ENCODE data around the gene CNTLN. TPM values are rescaled to one million over a fixed set of nuclear protein-coding genes. Genes with fewer than 3 reads are reported as not detected.
"Not testable (repeated sequence)": the region's sequence is repeated elsewhere in the genome, so short reads cannot be mapped to it uniquely, and the experiment has no call there.

Gene CNTLN
- total and polyA plus RNA-seq, 2 experiments from 2014 or later = 17.7 to 21.8 TPM

GRCh38 chr9:17268531-17269188 lies 133.8 kb downstream of the CNTLN start:
- DNase-seq (ENCODE audit: low spot score) = peak; percentile 64
- H3K27ac Mint-ChIP-seq = peak overlapping the region; percentile 87
- H3K4me3 ChIP-seq = peak overlapping the region; percentile 41; the same call in 1 of the 2 replicates

GRCh38 chr9:17269799-17270198 lies 135.0 kb downstream of the CNTLN start:
- no peak overlapping the region for H3K4me3 ChIP-seq
- H3K4me1 Mint-ChIP-seq = peaks cover 17% of the 10 kb centered on the region
- H3F3A ChIP-seq (replicated peaks; ENCODE audit: low read depth) = no peaks in the 10 kb centered on the region
- H3K9me3 Mint-ChIP-seq = peaks cover 4% of the 10 kb centered on the region; the same call in 1 of the 3 replicates
- H3K36me3 ChIP-seq (ENCODE audit: insufficient read depth) = no peaks in the 10 kb centered on the region
- H3K9me2 ChIP-seq (ENCODE audit: insufficient read depth) = no peaks in the 10 kb centered on the region
- peaks cover 4% of the 10 kb centered on the region; the same call in 1 of the 3 replicates for H3K36me3 Mint-ChIP-seq (ENCODE audit: low read depth)
- H3K79me2 ChIP-seq (replicated peaks; ENCODE audit: insufficient read depth) = peaks cover 14% of the 10 kb centered on the region
- no peak overlapping the region for H3K27ac ChIP-seq (ENCODE audit: low read depth)
- ATAC-seq (no peak), DNase-seq (ENCODE audit: low spot score) (no peak)
- H3K4me1 ChIP-seq (ENCODE audit: insufficient read depth) = peaks cover 8% of the 10 kb centered on the region; the same call in 1 of the 2 replicates
- H3K4me3 Mint-ChIP-seq = no peak overlapping the region
- TF ChIP-seq NANOG (IDR thresholded peaks at IDR 0.05; ENCODE audit: borderline replicate concordance) (no peak), JUNB (IDR thresholded peaks at IDR 0.05; ENCODE audit: unreplicated experiment) (no peak), ZNF331 (CRISPR knock-in tag; IDR thresholded peaks at IDR 0.05; ENCODE audit: low read depth) (no peak), ZNF114 (CRISPR knock-in tag; IDR thresholded peaks at IDR 0.05) (no peak)
- no peak overlapping the region for H3K27ac Mint-ChIP-seq
- no peaks in the 10 kb centered on the region for H4K20me1 ChIP-seq (replicated peaks; ENCODE audit: insufficient read depth)
- no peak overlapping the region for H3K4me2 ChIP-seq
- H3K27me3 ChIP-seq (ENCODE audit: insufficient read depth) = no peaks in the 10 kb centered on the region
- H2AFZ ChIP-seq = no peak overlapping the region
- peaks cover 4% of the 10 kb centered on the region for H3K27me3 Mint-ChIP-seq (ENCODE audit: insufficient read depth, low read depth, poor library complexity)

More at GRCh38 chr9:17268531-17269188, 133.8 kb downstream of the CNTLN start:
- not testable (repeated sequence) for ATAC-seq; H4K20me1 ChIP-seq (replicated peaks; ENCODE audit: insufficient read depth); H3K36me3 Mint-ChIP-seq (ENCODE audit: low read depth); H3K4me3 Mint-ChIP-seq; H3F3A ChIP-seq (replicated peaks; ENCODE audit: low read depth); H3K36me3 ChIP-seq (ENCODE audit: insufficient read depth); H2AFZ ChIP-seq; H3K27me3 ChIP-seq (ENCODE audit: insufficient read depth); H3K4me1 ChIP-seq (ENCODE audit: insufficient read depth); H3K27me3 Mint-ChIP-seq (ENCODE audit: insufficient read depth, low read depth, poor library complexity); H3K9me3 Mint-ChIP-seq; H3K9me2 ChIP-seq (ENCODE audit: insufficient read depth)
- Histone ChIP-seq H3K27ac (ENCODE audit: low read depth) (peak overlapping the region; percentile 78; the same call in 1 of the 2 replicates), H3K4me2 (peak overlapping the region; percentile 59), H3K79me2 (replicated peaks; ENCODE audit: insufficient read depth) (peaks cover 14% of the 10 kb centered on the region)
- H3K4me1 Mint-ChIP-seq = peaks cover 17% of the 10 kb centered on the region

- Mint-ChIP-seq H3K4me3 (no peak overlapping the region), H3K4me1 (peaks cover 17% of the 10 kb centered on the region), H3K9me3 (peaks cover 2% of the 10 kb centered on the region; the same call in 1 of the 3 replicates), H3K36me3 (ENCODE audit: low read depth) (peaks cover 4% of the 10 kb centered on the region; the same call in 1 of the 3 replicates), H3K27me3 (ENCODE audit: insufficient read depth, low read depth, poor library complexity) (peaks cover 4% of the 10 kb centered on the region), H3K27ac (no peak overlapping the region)
- H3K4me1 ChIP-seq (ENCODE audit: insufficient read depth) = peaks cover 8% of the 10 kb centered on the region; the same call in 1 of the 2 replicates
- ATAC-seq (no peak), DNase-seq (ENCODE audit: low spot score) (no peak)
- H3K27me3 ChIP-seq (ENCODE audit: insufficient read depth) = no peaks in the 10 kb centered on the region
- no peak overlapping the region; the same call in 1 of the 2 replicates for H3K27ac ChIP-seq (ENCODE audit: low read depth)
- H3K9me2 ChIP-seq (ENCODE audit: insufficient read depth) = no peaks in the 10 kb centered on the region
- peaks cover 14% of the 10 kb centered on the region for H3K79me2 ChIP-seq (replicated peaks; ENCODE audit: insufficient read depth)
- no peaks in the 10 kb centered on the region for H3F3A ChIP-seq (replicated peaks; ENCODE audit: low read depth)
- no peaks in the 10 kb centered on the region for H4K20me1 ChIP-seq (replicated peaks; ENCODE audit: insufficient read depth)
- H3K36me3 ChIP-seq (ENCODE audit: insufficient read depth) = no peaks in the 10 kb centered on the region
- H2AFZ ChIP-seq = no peak overlapping the region
- H3K4me3 ChIP-seq = no peak overlapping the region
- no peak overlapping the region for H3K4me2 ChIP-seq
- TF ChIP-seq CREB1 (CRISPR knock-in tag; IDR thresholded peaks at IDR 0.05; ENCODE audit: low read depth) (no peak), ZNF462 (CRISPR knock-in tag; IDR thresholded peaks at IDR 0.05) (no peak), EZH2phosphoT487 (IDR thresholded peaks at IDR 0.05; ENCODE audit: unreplicated experiment) (no peak), CTCF (conservative IDR thresholded peaks at IDR 0.05; ENCODE audit: low read depth in 2 of 2) (no peak), JUNB (IDR thresholded peaks at IDR 0.05; ENCODE audit: unreplicated experiment) (no peak), ZNF114 (CRISPR knock-in tag; IDR thresholded peaks at IDR 0.05) (no peak)
Observed at GRCh38 chr9:17272536-17272935, 137.7 kb downstream of the CNTLN start.
